Panc1 (cell line): ENCODE measurements around the gene TBC1D10A.

Source experiments
- POLR2AphosphoS5 ChIP-seq: IDR thresholded peaks from 2 replicates; pipeline ENCODE4 v1.6.1; 2012; ENCODE audit warnings: mild to moderate bottlenecking, low read depth, low read length, moderate library complexity
- TCF7L2 ChIP-seq: IDR thresholded peaks from 2 replicates; pipeline ENCODE4 v1.6.1; 2011; ENCODE audit warnings: mild to moderate bottlenecking, low read depth, low read length, inconsistent platforms

DNA sequence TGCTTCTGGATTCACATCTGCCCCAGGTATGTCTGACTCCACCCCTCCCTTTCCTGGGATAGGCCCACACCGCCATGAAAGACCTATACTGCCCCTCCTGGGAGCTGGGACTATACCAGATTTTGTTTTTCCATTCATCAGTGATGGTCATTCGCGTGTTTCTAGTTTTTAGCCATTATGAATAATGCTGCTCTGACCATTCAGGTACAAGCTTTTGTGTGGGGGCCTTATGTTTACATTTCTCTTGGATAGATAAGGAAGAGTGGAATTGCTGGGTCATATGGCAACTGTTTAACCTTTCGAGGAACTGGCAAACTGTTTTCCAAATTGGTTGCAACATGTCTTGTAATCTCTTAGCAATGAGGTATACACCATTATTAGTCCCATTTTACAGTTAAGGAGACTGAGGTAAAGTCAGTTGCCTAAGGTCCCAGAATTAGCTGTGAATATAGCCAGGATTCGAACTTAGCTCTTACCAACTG, 1.2 kb upstream of the TBC1D10A start:
- TF ChIP-seq POLR2AphosphoS5 (no peak), TCF7L2 (no peak)
